Measurements from ENCODE around the gene CDC42SE2. TPM values are rescaled to one million over a fixed set of nuclear protein-coding genes. Genes with fewer than 3 reads are reported as not detected.

The CDC42SE2 gene
- polyA plus RNA-seq, 3 donors = 34.4 to 135 (median 92.6) TPM

DNA sequence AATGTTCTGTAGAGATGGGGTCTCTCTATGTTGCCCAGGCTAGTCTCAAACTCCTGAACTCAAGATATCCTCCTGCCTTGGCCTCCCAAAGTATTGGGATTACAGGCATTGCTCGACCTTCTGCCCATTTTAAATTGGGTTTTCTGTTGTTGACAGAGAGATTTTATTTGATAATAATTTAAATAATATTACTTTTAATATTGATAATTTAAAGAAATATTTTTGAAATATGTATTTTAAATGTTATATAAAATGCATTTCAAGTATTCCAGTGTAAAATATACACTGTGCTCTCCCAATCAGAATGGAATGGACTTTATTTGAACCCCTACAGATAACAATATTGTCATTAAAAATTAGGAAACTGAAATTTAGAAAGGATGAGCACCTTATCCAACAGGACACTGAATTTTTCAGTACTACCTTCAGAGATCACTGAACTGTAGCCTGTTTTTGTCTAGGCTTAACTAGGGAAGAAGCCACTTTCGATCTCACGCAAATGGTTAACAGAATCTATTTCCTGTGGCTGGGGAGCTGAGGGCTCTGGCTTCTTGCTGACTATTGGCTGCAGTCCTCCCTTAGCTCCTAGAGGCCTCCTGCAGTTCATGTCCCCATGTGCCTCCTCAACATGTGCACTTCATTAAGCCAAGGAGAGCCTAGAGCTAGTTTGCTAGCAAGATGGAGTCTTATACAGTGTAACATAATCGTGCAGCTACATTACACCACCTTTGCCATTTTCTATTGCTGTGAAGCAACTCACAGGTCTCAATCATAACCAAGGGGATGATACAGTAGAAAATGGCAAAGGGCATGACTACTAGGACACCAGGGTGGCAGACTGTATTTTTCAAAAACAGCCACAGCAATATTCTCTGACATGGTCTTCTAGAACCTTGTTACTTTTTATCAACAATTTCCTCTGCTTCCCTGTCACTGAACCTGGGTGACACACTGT lies 150.0 kb downstream of the CDC42SE2 start:
- H3K4me3 Mint-ChIP-seq = no peak overlapping the region
- Histone ChIP-seq H3K4me3 (replicated peaks in 1 of 3; ENCODE audit: low read depth in 2 of 3, low read length in 3 of 3) (no peak overlapping the region), H3K27me3 (ENCODE audit: control insufficient read depth in 2 of 2, insufficient read depth in 2 of 2, low read length in 2 of 2) (no peaks in the 10 kb centered on the region), H3K9me3 (replicated peaks in 1 of 2; ENCODE audit: control insufficient read depth in 1 of 2, insufficient read depth in 1 of 2, low read length in 2 of 2) (no peaks in the 10 kb centered on the region), H3K4me1 (ENCODE audit: control insufficient read depth in 1 of 2, insufficient read depth in 2 of 2, low read length in 2 of 2) (no peaks in the 10 kb centered on the region), H2AFZ (ENCODE audit: insufficient read depth, low read depth, low read length, poor library complexity, severe bottlenecking) (no peak overlapping the region), H3K4me2 (replicated peaks; ENCODE audit: extremely low read depth, low read length, poor library complexity, severe bottlenecking) (no peak overlapping the region), H3K79me2 (ENCODE audit: insufficient read depth, low read length) (no peaks in the 10 kb centered on the region), H3K9ac (ENCODE audit: insufficient read depth, low read length, poor library complexity, severe bottlenecking) (no peak overlapping the region), H4K20me1 (ENCODE audit: insufficient read depth, low read length) (no peaks in the 10 kb centered on the region), H3K27ac (ENCODE audit: low read depth in 1 of 2, low read length in 2 of 2) (no peak overlapping the region), H3K36me3 (replicated peaks in 1 of 2; ENCODE audit: control insufficient read depth in 1 of 2, insufficient read depth in 2 of 2, low read length in 2 of 2) (no peaks in the 10 kb centered on the region)
- peaks cover 0 to 3% (median 0%) of the 10 kb centered on the region in 7 donors for H3K9me3 Mint-ChIP-seq
- 63% methylated on average over 2 of the region's 4 CpGs for WGBS (ENCODE audit: insufficient coverage)
- intact Hi-C loops (cut with micrococcal nuclease) = loop anchor here in 1 of 2 donors (10.0 kb wide), 1 partner anchor 1639 kb away; no protein-coding TSS in a partner anchor
- H3K36me3 Mint-ChIP-seq = peaks cover 22 to 25% of the 10 kb centered on the region in 2 donors
- H3K4me1 Mint-ChIP-seq = peaks cover 12% of the 10 kb centered on the region
- H3K27me3 Mint-ChIP-seq (ENCODE audit: low read depth in 3 of 3) = no peaks in the 10 kb centered on the region
- peak overlapping the region in 3 of 7 donors; percentile 59 to 70 (median 63) for H3K27ac Mint-ChIP-seq
- no peak for DNase-seq
- TF ChIP-seq CTCF (IDR thresholded peaks at IDR 0.05) = no peak

DNA sequence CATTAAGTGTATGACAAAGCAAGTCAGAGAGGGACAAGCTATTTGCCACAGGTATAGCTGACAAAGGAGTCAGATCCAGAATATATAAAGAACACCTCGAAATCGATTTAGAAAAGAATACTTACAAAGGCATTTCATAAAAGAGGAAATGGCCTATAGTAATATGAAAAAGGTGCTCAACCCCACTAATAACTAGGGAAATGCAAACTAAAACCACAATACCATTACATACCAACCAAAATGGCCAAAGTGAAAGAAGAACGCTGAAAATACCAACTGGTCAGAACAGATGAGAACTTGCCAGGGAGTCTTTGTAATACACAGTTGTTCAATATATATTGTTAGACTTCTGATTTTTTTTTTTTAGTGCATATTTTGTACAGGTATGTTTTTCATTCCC lies 152.9 kb downstream of the CDC42SE2 start:
- Mint-ChIP-seq H3K4me1 (peaks cover 12% of the 10 kb centered on the region), H3K27ac (peak overlapping the region in 1 of 7 donors; percentile 12), H3K4me3 (no peak overlapping the region), H3K36me3 (peaks cover 17 to 24% of the 10 kb centered on the region in 2 donors), H3K9me3 (no peaks in the 10 kb centered on the region), H3K27me3 (ENCODE audit: low read depth in 3 of 3) (no peaks in the 10 kb centered on the region)
- DNase-seq = no peak
- Histone ChIP-seq H2AFZ (ENCODE audit: insufficient read depth, low read depth, low read length, poor library complexity, severe bottlenecking) (no peak overlapping the region), H3K79me2 (ENCODE audit: insufficient read depth, low read length) (no peaks in the 10 kb centered on the region), H3K27ac (ENCODE audit: low read depth in 1 of 2, low read length in 2 of 2) (no peak overlapping the region), H3K9ac (ENCODE audit: insufficient read depth, low read length, poor library complexity, severe bottlenecking) (no peak overlapping the region), H3K4me1 (ENCODE audit: control insufficient read depth in 1 of 2, insufficient read depth in 2 of 2, low read length in 2 of 2) (no peaks in the 10 kb centered on the region), H3K36me3 (replicated peaks in 1 of 2; ENCODE audit: control insufficient read depth in 1 of 2, insufficient read depth in 2 of 2, low read length in 2 of 2) (peaks cover 3 to 5% of the 10 kb centered on the region in 2 donors), H3K4me2 (replicated peaks; ENCODE audit: extremely low read depth, low read length, poor library complexity, severe bottlenecking) (no peak overlapping the region), H3K4me3 (replicated peaks in 1 of 3; ENCODE audit: low read depth in 2 of 3, low read length in 3 of 3) (no peak overlapping the region), H4K20me1 (ENCODE audit: insufficient read depth, low read length) (no peaks in the 10 kb centered on the region), H3K27me3 (ENCODE audit: control insufficient read depth in 2 of 2, insufficient read depth in 2 of 2, low read length in 2 of 2) (no peaks in the 10 kb centered on the region), H3K9me3 (replicated peaks in 1 of 2; ENCODE audit: control insufficient read depth in 1 of 2, insufficient read depth in 1 of 2, low read length in 2 of 2) (no peaks in the 10 kb centered on the region)
- intact Hi-C loops (cut with micrococcal nuclease) = loop anchor here in 1 of 2 donors (10.0 kb wide), 1 partner anchor 1642 kb away; no protein-coding TSS in a partner anchor
- no CpG with 5 or more reads among the region's 3 CpGs for WGBS (ENCODE audit: insufficient coverage)
- TF ChIP-seq CTCF (IDR thresholded peaks at IDR 0.05) = no peak
